Endothelial cell of umbilical vein (primary cell): ENCODE results near the gene RASL10B.

Experiments used
- EZH2 ChIP-seq: IDR thresholded peaks from 2 replicates; pipeline ENCODE4 v1.6.1; 2012; ENCODE audit warnings: borderline replicate concordance, low read depth, mild to moderate bottlenecking, moderate library complexity, low read length, inconsistent platforms; ENCODE audit not compliant: severe bottlenecking
- JUN ChIP-seq: IDR thresholded peaks from 2 replicates; pipeline ENCODE4 v1.6.1; 2011; ENCODE audit warnings: borderline replicate concordance, low read depth; ENCODE audit not compliant: insufficient read length, insufficient read depth
- MYC ChIP-seq: IDR thresholded peaks from one replicate; pipeline ENCODE4 v1.6.1; 2011; ENCODE audit warnings: mild to moderate bottlenecking, low read depth, low read length
- POLR2A ChIP-seq: IDR thresholded peaks from 2 replicates; pipeline ENCODE4 v1.6.1; 2012; ENCODE audit warnings: low read depth, mild to moderate bottlenecking, control low read depth, low read length
- POLR2AphosphoS5 ChIP-seq: IDR thresholded peaks from 2 replicates; pipeline ENCODE4 v1.6.1; 2012; ENCODE audit warnings: low read depth, mild to moderate bottlenecking, control low read depth, low read length, moderate library complexity; ENCODE audit not compliant: insufficient read depth
- TF ChIP-seq, protein P1 (sequence below), 2 donors: IDR thresholded peaks; 1 replicate in 1 of 2; 2 replicates in 1 of 2; pipeline ENCODE4 v1.5.1; 2011; ENCODE audit warnings: low read length in 2 of 2, mild to moderate bottlenecking in 2 of 2, moderate library complexity in 2 of 2, control low read depth in 1 of 2, inconsistent platforms in 1 of 2, low read depth in 1 of 2; ENCODE audit not compliant: insufficient read depth in 1 of 2; ENCODE audit errors: extremely low read depth in 1 of 2
- TF ChIP-seq, protein P2 (sequence below): IDR thresholded peaks from 2 replicates; pipeline ENCODE4 v1.6.1; 2011; ENCODE audit not compliant: insufficient read depth, insufficient read length

DNA sequence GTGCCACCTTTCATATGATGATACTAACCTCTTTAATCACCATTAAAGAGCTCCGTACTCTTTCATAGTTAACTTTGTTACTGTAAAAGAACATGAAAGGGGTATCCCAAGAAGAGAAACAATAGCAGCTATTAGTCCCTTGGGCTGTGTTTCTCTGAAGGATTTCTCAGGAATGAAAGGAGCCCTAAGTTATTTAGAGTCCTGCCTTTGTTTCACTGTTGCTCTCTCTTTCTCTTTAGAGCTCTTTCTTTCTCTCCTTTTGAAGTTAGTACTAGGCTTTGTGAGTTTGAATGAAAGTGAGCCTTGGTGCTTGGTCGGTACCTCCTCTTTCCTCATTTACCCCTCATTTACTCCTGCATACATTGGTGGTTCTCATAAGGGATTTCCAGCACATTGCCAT lies 20.5 kb upstream of the RASL10B start:
- no peak for TF ChIP-seq POLR2A
- TF ChIP-seq, protein P1, sequence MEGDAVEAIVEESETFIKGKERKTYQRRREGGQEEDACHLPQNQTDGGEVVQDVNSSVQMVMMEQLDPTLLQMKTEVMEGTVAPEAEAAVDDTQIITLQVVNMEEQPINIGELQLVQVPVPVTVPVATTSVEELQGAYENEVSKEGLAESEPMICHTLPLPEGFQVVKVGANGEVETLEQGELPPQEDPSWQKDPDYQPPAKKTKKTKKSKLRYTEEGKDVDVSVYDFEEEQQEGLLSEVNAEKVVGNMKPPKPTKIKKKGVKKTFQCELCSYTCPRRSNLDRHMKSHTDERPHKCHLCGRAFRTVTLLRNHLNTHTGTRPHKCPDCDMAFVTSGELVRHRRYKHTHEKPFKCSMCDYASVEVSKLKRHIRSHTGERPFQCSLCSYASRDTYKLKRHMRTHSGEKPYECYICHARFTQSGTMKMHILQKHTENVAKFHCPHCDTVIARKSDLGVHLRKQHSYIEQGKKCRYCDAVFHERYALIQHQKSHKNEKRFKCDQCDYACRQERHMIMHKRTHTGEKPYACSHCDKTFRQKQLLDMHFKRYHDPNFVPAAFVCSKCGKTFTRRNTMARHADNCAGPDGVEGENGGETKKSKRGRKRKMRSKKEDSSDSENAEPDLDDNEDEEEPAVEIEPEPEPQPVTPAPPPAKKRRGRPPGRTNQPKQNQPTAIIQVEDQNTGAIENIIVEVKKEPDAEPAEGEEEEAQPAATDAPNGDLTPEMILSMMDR (IDR thresholded peaks at IDR 0.05; ENCODE audit: extremely low read depth in 1 of 2, insufficient read depth in 1 of 2, low read depth in 1 of 2, low read length in 2 of 2): no peak
- no peak for TF ChIP-seq EZH2
- TF ChIP-seq, protein P2, sequence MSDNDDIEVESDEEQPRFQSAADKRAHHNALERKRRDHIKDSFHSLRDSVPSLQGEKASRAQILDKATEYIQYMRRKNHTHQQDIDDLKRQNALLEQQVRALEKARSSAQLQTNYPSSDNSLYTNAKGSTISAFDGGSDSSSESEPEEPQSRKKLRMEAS: no peak
- no peak for TF ChIP-seq POLR2AphosphoS5
- TF ChIP-seq JUN: no peak
- no peak for TF ChIP-seq MYC
